SK-N-SH treated with all-trans-retinoic acid at 6 μM for 48 hours (cell line): ENCODE measurements around the gene YTHDC1.

Source experiments
- ATAC-seq: fragments of 200-7000 bp; cut with Tn5 transposase; 3 replicates; pipeline ENCODE4 v1.9.1; 2020; ENCODE audit warnings: mild to moderate bottlenecking, moderate library complexity
- BACH2 ChIP-seq: fragments of 250-450 bp; sonication (Bioruptor Pico); IDR thresholded peaks from 2 replicates; pipeline ENCODE4 v1.9.0; 2021; ENCODE audit warnings: mild to moderate bottlenecking, borderline replicate concordance
- CSRNP3 ChIP-seq: fragments of 250-450 bp; sonication (Bioruptor Pico); IDR thresholded peaks from 2 replicates; pipeline ENCODE4 v1.5.1; 2021; ENCODE audit warnings: mild to moderate bottlenecking, moderate library complexity
- ESRRG ChIP-seq: fragments of 250-450 bp; sonication (Bioruptor Pico); IDR thresholded peaks from 2 replicates; pipeline ENCODE4 v1.6.1; 2021; ENCODE audit warnings: mild to moderate bottlenecking
- ISL1 ChIP-seq: fragments of 250-450 bp; sonication (Bioruptor Pico); IDR thresholded peaks from 2 replicates; pipeline ENCODE4 v2.1.2; 2022; ENCODE audit warnings: mild to moderate bottlenecking, moderate library complexity
- OSR1 ChIP-seq: fragments of 250-450 bp; sonication (Bioruptor Pico); IDR thresholded peaks from 2 replicates; pipeline ENCODE4 v1.8.0; 2022; ENCODE audit warnings: moderate library complexity, mild to moderate bottlenecking, inconsistent platforms
- RARB ChIP-seq: fragments of 250-450 bp; sonication (Bioruptor Pico); IDR thresholded peaks from 2 replicates; pipeline ENCODE4 v1.8.0; 2021; ENCODE audit warnings: mild to moderate bottlenecking, moderate library complexity
- SNAI2 ChIP-seq: fragments of 250-450 bp; sonication (Bioruptor Pico); IDR thresholded peaks from 2 replicates; pipeline ENCODE4 v1.5.0; 2020; ENCODE audit warnings: mild to moderate bottlenecking, moderate library complexity
- TCF4 ChIP-seq: fragments of 250-450 bp; sonication (Bioruptor Pico); IDR thresholded peaks from 2 replicates; pipeline ENCODE4 v1.8.0; 2021; ENCODE audit warnings: mild to moderate bottlenecking, moderate library complexity, borderline replicate concordance
- TOX ChIP-seq: fragments of 250-450 bp; sonication (Bioruptor Pico); IDR thresholded peaks from 2 replicates; pipeline ENCODE4 v1.8.0; 2021; ENCODE audit warnings: mild to moderate bottlenecking, moderate library complexity, borderline replicate concordance
- ZC3H10 ChIP-seq: fragments of 250-450 bp; sonication (Bioruptor Pico); IDR thresholded peaks from 2 replicates; pipeline ENCODE4 v1.5.1; 2021; ENCODE audit warnings: mild to moderate bottlenecking, moderate library complexity
- ZFP3 ChIP-seq: fragments of 250-450 bp; sonication (Bioruptor Pico); IDR thresholded peaks from 2 replicates; pipeline ENCODE4 v1.5.0; 2020; ENCODE audit warnings: mild to moderate bottlenecking, moderate library complexity
- ZFP30 ChIP-seq: fragments of 450-650 bp; formaldehyde crosslinking; IDR thresholded peaks from 2 replicates; pipeline ENCODE4 v1.5.0; 2022; ENCODE audit warnings: mild to moderate bottlenecking, moderate library complexity
- ZNF565 ChIP-seq: fragments of 450-650 bp; formaldehyde crosslinking; conservative IDR thresholded peaks from 2 replicates; pipeline ENCODE4 v1.5.0; 2020; ENCODE audit warnings: low read depth, mild to moderate bottlenecking, moderate library complexity
- ZNF8 ChIP-seq: fragments of 450-650 bp; formaldehyde crosslinking; IDR thresholded peaks from 2 replicates; pipeline ENCODE4 v1.5.0; 2020; ENCODE audit warnings: mild to moderate bottlenecking, moderate library complexity
- TF ChIP-seq, protein P1 (sequence below): fragments of 250-450 bp; sonication (Bioruptor Pico); IDR thresholded peaks from 2 replicates; pipeline ENCODE4 v1.8.0; 2021; ENCODE audit warnings: low read depth, mild to moderate bottlenecking, moderate library complexity, borderline replicate concordance
- TF ChIP-seq, protein P2 (sequence below): fragments of 250-450 bp; sonication (Bioruptor Pico); IDR thresholded peaks from 2 replicates; pipeline ENCODE4 v1.5.1; 2020; ENCODE audit warnings: low read depth, mild to moderate bottlenecking, moderate library complexity

YTHDC1 gene

DNA sequence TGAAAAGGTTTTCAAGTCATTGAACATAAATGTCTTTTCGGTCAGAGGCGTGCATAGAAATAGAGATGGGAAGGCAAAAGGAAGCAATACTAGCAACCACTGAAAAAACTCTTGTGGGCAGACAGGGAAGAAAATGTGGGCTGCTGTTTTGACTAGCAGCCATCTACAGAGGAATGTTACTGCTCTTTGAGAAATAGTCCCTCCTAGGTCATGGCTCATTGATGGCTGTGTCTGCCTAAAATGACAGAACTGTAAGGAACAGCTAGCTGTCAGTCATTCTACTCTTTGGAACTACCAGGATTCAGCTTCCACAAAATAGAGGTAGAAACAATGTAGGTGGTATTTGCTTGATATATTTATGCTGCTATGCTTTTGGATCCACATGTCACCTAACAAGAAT, 77.5 kb downstream of the YTHDC1 start:
- ATAC-seq = peak; percentile 31; the same call in 2 of the 3 replicates
- TF ChIP-seq, protein P1, sequence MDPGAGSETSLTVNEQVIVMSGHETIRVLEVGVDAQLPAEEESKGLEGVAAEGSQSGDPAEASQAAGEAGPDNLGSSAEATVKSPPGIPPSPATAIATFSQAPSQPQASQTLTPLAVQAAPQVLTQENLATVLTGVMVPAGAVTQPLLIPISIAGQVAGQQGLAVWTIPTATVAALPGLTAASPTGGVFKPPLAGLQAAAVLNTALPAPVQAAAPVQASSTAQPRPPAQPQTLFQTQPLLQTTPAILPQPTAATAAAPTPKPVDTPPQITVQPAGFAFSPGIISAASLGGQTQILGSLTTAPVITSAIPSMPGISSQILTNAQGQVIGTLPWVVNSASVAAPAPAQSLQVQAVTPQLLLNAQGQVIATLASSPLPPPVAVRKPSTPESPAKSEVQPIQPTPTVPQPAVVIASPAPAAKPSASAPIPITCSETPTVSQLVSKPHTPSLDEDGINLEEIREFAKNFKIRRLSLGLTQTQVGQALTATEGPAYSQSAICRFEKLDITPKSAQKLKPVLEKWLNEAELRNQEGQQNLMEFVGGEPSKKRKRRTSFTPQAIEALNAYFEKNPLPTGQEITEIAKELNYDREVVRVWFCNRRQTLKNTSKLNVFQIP = no peak
- TF ChIP-seq SNAI2 (CRISPR knock-in tag) (no peak), ZFP30 (no peak)

GRCh38 chr4:68271851-68272357, 78.0 kb downstream of the YTHDC1 start:
- no peak for TF ChIP-seq ZFP3 (CRISPR knock-in tag)
- ATAC-seq = peak; percentile 86

DNA sequence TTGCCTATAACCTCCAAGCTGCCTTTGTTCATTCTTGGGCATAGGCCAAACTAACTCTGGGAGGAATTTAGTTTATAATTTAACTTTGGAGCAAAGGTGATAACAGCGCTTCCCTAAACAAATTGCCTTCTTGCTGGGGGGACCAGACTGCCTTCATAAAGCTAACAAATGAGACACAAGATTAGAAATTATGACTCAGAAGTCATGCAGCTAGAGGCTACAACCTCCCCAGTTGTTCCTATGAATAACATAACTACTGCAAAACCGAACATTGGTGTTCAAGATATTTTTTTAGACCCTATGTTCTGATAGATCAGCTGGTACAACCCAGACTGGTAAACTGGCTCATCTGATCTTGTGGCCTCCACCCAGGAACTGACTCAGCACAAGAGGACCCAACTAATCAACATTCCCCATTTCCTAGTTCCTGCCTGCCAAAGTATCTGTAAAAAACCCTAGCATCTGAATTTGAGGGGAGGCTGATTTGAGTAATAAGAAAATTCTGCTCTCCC, 82.4 kb downstream of the YTHDC1 start:
- ATAC-seq = no peak
- TF ChIP-seq ZFP3 (CRISPR knock-in tag) (no peak), TOX (CRISPR knock-in tag) (no peak), ZNF565 (CRISPR knock-in tag) (no peak), ZFP30 (no peak), ZNF8 (no peak), BACH2 (CRISPR knock-in tag) (no peak), CSRNP3 (CRISPR knock-in tag) (no peak), ZC3H10 (CRISPR knock-in tag) (no peak)
- TF ChIP-seq, protein P1 = no peak
- TF ChIP-seq, protein P2, sequence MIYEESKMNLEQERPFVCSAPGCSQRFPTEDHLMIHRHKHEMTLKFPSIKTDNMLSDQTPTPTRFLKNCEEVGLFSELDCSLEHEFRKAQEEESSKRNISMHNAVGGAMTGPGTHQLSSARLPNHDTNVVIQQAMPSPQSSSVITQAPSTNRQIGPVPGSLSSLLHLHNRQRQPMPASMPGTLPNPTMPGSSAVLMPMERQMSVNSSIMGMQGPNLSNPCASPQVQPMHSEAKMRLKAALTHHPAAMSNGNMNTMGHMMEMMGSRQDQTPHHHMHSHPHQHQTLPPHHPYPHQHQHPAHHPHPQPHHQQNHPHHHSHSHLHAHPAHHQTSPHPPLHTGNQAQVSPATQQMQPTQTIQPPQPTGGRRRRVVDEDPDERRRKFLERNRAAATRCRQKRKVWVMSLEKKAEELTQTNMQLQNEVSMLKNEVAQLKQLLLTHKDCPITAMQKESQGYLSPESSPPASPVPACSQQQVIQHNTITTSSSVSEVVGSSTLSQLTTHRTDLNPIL = no peak

DNA sequence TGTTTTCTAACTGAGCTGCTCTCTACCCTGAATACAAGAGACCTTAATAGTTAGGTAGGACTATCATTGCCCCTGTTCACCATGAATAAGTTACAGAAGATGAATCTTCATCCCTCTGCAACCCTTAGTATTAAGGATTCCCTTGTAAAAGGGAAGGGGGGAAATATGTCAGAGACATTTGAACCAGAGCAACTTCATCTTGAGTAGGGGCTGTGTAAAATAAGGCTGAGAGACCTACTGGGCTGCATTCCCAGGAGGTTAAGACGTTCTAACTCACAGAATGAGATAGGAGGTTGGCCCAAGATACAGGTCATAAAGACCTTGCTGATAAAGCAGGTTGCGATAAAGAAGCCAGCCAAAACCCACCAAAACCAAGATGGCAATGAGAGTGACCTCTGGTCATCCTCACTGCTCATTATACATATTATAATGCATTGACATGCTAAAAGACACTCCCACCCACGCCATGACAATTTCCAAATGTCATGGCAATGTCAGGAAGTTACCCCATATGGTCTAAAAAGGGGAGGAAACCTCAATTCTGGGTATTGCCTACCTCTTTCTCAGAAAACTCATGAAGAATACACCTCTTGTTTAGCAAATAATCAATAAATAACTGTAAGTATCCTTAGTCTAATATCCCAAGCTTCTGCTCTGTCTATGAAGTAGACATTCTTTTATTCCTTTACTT, 84.9 kb downstream of the YTHDC1 start:
- ATAC-seq = no peak

More for the DNA sequence above, 84.9 kb downstream of the YTHDC1 start:
- TF ChIP-seq ZFP30 = no peak
- TF ChIP-seq RARB (CRISPR knock-in tag) = no peak
- TF ChIP-seq OSR1 = no peak
- TF ChIP-seq ESRRG = no peak
- no peak for TF ChIP-seq ISL1 (CRISPR knock-in tag)
- no peak for TF ChIP-seq ZNF565 (CRISPR knock-in tag)
- TF ChIP-seq, protein P1 = no peak
- TF ChIP-seq ZNF8 = no peak
- TF ChIP-seq SNAI2 (CRISPR knock-in tag) = no peak
- no peak for TF ChIP-seq TCF4 (CRISPR knock-in tag)
- no peak for TF ChIP-seq ZC3H10 (CRISPR knock-in tag)
- TF ChIP-seq BACH2 (CRISPR knock-in tag) = no peak
